Tibial artery (tissue), 4 donors: ENCODE results near the gene LAMC2.

ENCODE experiments used
- DNase-seq, 2 donors: peaks; one replicate each; pipeline ENCODE4 v3.0.0-alpha.2; 2019
- H3K27ac ChIP-seq, 2 donors: fragments of 200-600 bp; sonication (generic) in 1 of 2; 1 replicate in 1 of 2; 2 replicates in 1 of 2; pipeline ENCODE4 v1.5.1; 2018 to 2019; ENCODE audit warnings: mild to moderate bottlenecking in 1 of 2
- H3K27me3 ChIP-seq, 2 donors: fragments of 200-600 bp; sonication (generic) in 1 of 2; one replicate each; pipeline versions ENCODE4 v1.5.1 to v1.6.0; 2016 to 2019
- H3K36me3 ChIP-seq, 3 donors: fragments of 200-600 bp; sonication (generic) in 2 of 3; one replicate each; pipeline ENCODE4 v1.5.1; 2016 to 2019; ENCODE audit warnings: mild to moderate bottlenecking in 2 of 3
- H3K4me1 ChIP-seq, 4 donors: fragments of 200-600 bp; sonication (generic) in 2 of 4; 1 replicate in 3 of 4; 2 replicates in 1 of 4; pipeline ENCODE4 v1.5.1; 2016 to 2019
- H3K4me3 ChIP-seq, 2 donors: fragments of 200-600 bp; sonication (generic) in 1 of 2; 1 replicate in 1 of 2; 2 replicates in 1 of 2; pipeline ENCODE4 v1.5.1; 2018 to 2019; ENCODE audit warnings: mild to moderate bottlenecking in 2 of 2
- H3K9me3 ChIP-seq, 3 donors: fragments of 200-600 bp; sonication (generic) in 1 of 3; one replicate each; pipeline ENCODE4 v1.5.1; 2016 to 2019
- intact Hi-C: fragments of 100-400 bp; cut with DNase I; formaldehyde crosslinking; loops from one replicate; pipeline ENCODE4 v1.15.0; 2023; ENCODE audit warnings: low total_unique reads
- TF ChIP-seq, protein P1 (sequence below), 2 experiments: fragments of 200-600 bp in 1 of 2; fragments of 450-650 bp in 1 of 2; IDR thresholded peaks; one replicate each; pipeline ENCODE4 v1.5.1; 2017 to 2019; ENCODE audit warnings: antibody characterized with exemption in 2 of 2, mild to moderate bottlenecking in 1 of 2, moderate library complexity in 1 of 2

Gene LAMC2

DNA sequence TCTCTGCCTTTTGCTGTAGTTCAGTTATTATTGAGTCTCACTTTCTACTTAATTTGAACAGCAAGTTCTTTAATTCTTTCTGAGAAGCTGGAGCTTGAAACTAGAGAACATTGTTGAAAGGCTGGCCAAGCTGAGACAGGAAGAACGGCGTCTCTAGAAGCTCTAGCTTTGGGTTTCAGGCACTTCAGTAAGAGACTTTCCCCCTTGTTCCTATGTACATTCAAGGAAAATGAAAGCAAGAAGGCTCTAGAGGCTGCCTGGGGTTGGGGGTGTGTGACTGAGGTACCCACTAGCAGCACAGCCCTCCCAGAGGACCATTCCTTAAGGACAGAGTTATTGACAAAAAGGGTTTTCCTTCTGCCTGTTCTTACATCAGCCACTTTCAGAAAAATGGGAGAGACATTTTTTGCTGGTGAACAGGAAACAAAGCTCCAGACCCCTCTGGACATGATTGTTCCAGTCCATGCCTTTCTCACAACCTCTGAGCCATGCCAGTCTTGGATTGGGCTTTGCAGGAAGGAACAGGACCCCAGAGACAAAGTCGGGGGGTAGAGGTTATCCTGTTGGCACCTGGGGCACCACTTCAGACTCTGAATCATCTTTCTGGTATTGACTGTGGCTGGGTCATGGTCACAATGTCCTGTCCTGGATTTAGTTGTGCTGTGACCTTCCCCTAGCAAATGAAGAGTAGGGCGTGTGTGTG is 63.1 kb downstream of the LAMC2 start:
- Histone ChIP-seq H3K27ac (no peak overlapping the region), H3K9me3 (no peaks in the 10 kb centered on the region), H3K4me3 (no peak overlapping the region), H3K27me3 (no peaks in the 10 kb centered on the region), H3K36me3 (no peaks in the 10 kb centered on the region), H3K4me1 (peaks cover 0 to 16% (median 5%) of the 10 kb centered on the region in 4 donors)
- TF ChIP-seq, protein P1, sequence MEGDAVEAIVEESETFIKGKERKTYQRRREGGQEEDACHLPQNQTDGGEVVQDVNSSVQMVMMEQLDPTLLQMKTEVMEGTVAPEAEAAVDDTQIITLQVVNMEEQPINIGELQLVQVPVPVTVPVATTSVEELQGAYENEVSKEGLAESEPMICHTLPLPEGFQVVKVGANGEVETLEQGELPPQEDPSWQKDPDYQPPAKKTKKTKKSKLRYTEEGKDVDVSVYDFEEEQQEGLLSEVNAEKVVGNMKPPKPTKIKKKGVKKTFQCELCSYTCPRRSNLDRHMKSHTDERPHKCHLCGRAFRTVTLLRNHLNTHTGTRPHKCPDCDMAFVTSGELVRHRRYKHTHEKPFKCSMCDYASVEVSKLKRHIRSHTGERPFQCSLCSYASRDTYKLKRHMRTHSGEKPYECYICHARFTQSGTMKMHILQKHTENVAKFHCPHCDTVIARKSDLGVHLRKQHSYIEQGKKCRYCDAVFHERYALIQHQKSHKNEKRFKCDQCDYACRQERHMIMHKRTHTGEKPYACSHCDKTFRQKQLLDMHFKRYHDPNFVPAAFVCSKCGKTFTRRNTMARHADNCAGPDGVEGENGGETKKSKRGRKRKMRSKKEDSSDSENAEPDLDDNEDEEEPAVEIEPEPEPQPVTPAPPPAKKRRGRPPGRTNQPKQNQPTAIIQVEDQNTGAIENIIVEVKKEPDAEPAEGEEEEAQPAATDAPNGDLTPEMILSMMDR (IDR thresholded peaks at IDR 0.05): no peak
- no peak for DNase-seq
- intact Hi-C loops: no loop called here

DNA sequence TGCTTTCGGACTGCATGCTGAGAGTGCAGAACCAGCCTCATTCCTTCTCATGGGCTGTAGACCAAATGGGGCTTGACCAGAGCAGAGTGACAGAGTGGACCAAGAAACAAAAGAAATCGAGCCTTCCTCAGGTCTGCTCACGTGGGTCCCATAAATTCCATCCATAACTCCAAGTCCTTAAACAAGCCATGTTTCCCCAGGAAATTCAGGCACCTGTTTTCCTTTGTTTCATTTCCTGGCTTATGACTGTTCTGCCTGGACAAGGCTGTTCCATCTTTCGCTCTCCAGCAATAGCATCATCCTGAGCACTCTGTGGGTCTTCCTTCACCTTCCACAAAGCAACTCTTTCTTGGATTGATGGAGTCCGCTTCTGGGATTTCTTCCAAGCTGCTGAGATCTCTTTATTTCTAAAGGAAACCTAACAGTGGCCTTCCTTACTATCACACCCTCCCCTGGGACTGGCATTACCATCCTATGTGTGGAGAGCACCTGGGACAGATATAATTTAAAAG is 63.9 kb downstream of the LAMC2 start:
- intact Hi-C loops: no loop called here
- H3K4me3 ChIP-seq: no peak overlapping the region
- no peaks in the 10 kb centered on the region for H3K36me3 ChIP-seq
- peaks cover 0 to 9% (median 2%) of the 10 kb centered on the region in 4 donors for H3K4me1 ChIP-seq
- no peaks in the 10 kb centered on the region for H3K27me3 ChIP-seq
- H3K27ac ChIP-seq: no peak overlapping the region
- DNase-seq: no peak
- H3K9me3 ChIP-seq: no peaks in the 10 kb centered on the region
- TF ChIP-seq, protein P1 (IDR thresholded peaks at IDR 0.05): no peak

DNA sequence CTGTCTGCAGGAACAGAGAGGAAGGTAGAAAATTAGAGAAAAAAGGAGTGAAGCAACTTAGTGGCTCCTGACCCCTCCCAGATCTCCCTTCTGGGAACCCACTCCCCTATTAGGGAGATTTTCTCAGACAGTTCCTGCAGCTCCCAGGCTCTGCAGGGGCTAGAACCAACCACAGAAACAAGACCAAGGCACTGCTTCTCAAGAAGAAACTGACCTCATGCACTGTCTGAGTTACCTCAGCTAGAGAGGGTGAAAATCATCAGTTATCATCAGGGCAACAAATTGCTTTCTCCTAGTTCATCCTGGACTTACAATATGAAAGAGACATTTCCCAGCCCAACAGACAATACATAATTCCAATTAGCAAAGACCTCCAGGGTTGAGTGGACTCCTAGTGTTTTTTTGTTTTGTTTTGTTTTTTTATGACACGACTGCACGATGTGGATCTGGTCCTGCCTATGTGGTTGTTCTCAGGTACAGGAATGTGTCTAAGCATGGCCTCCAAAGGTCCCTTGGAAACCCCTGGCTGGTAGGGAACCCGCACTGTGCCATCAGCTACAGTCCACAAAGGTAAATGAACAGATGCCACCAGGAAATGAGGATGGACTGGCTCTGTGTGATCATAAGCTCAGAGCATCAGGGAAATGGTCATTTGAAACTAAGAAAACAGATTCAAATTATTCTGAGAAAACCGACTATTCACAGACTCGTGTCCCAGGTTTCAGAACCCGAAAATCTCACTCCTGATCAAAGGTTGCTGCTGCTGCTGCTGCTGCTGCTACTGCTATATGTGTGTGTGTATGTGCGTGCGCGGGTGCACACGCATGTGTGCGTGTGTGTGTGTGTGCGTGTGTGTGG is 65.3 kb downstream of the LAMC2 start:
- H3K27ac ChIP-seq: no peak overlapping the region
- no peaks in the 10 kb centered on the region for H3K36me3 ChIP-seq
- H3K4me1 ChIP-seq: no peaks in the 10 kb centered on the region
- intact Hi-C loops: no loop called here
- H3K27me3 ChIP-seq: no peaks in the 10 kb centered on the region
- TF ChIP-seq, protein P1 (IDR thresholded peaks at IDR 0.05): no peak
- no peaks in the 10 kb centered on the region for H3K9me3 ChIP-seq
- H3K4me3 ChIP-seq: no peak overlapping the region
- DNase-seq: no peak

DNA sequence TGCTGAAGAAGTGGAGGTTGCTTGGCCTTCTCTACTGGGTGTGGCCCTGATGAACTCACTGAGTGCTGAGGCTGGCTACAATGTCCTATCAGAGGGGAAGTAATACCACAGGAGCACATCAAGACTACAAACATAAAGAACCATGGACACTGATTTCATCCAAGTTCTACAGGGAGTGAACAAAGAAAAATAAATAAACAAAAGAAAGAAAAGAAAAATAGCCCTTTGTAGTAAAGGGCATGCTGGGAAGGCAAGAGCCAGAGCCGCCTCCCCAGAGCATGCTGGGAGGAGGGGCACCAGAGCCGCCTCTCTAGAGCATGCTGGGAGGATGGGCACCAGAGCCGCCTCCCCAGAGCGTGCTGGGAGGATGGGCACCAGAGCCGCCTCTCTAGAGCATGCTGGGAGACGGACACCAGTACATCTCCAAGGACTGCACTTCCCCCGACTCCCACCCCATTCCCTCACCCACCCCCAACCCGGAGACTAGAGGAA is 65.9 kb downstream of the LAMC2 start:
- Histone ChIP-seq H3K27me3 (no peaks in the 10 kb centered on the region), H3K9me3 (no peaks in the 10 kb centered on the region), H3K36me3 (no peaks in the 10 kb centered on the region), H3K4me3 (no peak overlapping the region), H3K27ac (no peak overlapping the region), H3K4me1 (no peaks in the 10 kb centered on the region)
- TF ChIP-seq, protein P1 (IDR thresholded peaks at IDR 0.05): no peak
- DNase-seq: no peak
- intact Hi-C loops: no loop called here

DNA sequence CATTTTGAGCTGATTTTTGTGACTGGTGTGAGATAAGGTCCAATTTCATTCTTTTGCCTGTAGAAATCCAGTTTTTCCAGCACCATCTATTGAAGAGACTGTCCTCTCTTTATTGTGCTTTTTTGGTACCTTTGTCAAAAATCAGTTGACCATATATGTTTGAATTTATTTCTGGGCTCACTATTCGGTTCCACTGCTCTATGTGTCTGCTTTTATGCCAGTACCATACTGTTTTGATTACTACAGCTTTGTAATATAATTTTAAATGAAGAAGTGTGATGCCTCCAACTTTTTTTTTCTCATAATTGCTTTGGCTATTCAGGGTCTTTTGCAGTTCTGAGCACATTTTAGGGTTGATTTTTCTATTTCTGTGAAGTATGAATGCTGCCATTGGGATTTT is 69.0 kb downstream of the LAMC2 start:
- Histone ChIP-seq H3K4me1 (no peaks in the 10 kb centered on the region), H3K9me3 (no peaks in the 10 kb centered on the region), H3K27ac (no peak overlapping the region), H3K36me3 (no peaks in the 10 kb centered on the region), H3K27me3 (no peaks in the 10 kb centered on the region), H3K4me3 (no peak overlapping the region)
- intact Hi-C loops: no loop called here
- TF ChIP-seq, protein P1 (IDR thresholded peaks at IDR 0.05): no peak
- no peak for DNase-seq
